ENCODE data around the gene SIN3A.
"Not testable (repeated sequence)": the region's sequence is repeated elsewhere in the genome, so short reads cannot be mapped to it uniquely, and the experiment has no call there.

The SIN3A gene

GRCh38 chr15:75335705-75336355 lies 115.7 kb downstream of the SIN3A start, which contains the start of gene COMMD4:
COMMD4 (plus strand) TSS chr15:75336063; CDS start chr15:75336090, 27 bp downstream.
- in situ Hi-C loops (cut with HindIII; ENCODE audit: low sequenced_read_pairs): no loop called here

GRCh38 chr15:75335313-75335704 lies 116.2 kb downstream of the SIN3A start:
- peak overlapping the region; percentile 76 for H3K4me3 ChIP-seq (ENCODE audit: low read depth, low read length)
- TF ChIP-seq CTCF (IDR thresholded peaks at IDR 0.05; ENCODE audit: low read depth, low read length, missing control alignments): no peak
- in situ Hi-C loops (cut with HindIII; ENCODE audit: low sequenced_read_pairs): no loop called here
- DNase-seq (ENCODE audit: low read depth): no peak

More at GRCh38 chr15:75335705-75336355, 115.7 kb downstream of the SIN3A start, which contains the start of gene COMMD4:
- peak within 1 kb of the TSS; percentile 76 for H3K4me3 ChIP-seq (ENCODE audit: low read depth, low read length)
- DNase-seq (ENCODE audit: low read depth): peak; percentile 90
- no peak for TF ChIP-seq CTCF (IDR thresholded peaks at IDR 0.05; ENCODE audit: low read depth, low read length, missing control alignments)

GRCh38 chr15:75333654-75334419 lies 117.7 kb downstream of the SIN3A start:
- DNase-seq (ENCODE audit: low read depth); H3K4me3 ChIP-seq (ENCODE audit: low read depth, low read length); in situ Hi-C loops (cut with HindIII; ENCODE audit: low sequenced_read_pairs): not testable (repeated sequence)

GRCh38 chr15:75332093-75332492 lies 119.4 kb downstream of the SIN3A start:
- H3K4me3 ChIP-seq (ENCODE audit: low read depth, low read length); DNase-seq (ENCODE audit: low read depth); in situ Hi-C loops (cut with HindIII; ENCODE audit: low sequenced_read_pairs): not testable (repeated sequence)

- TF ChIP-seq CTCF (IDR thresholded peaks at IDR 0.05; ENCODE audit: low read depth, low read length, missing control alignments): no peak
- no peak for DNase-seq (ENCODE audit: low read depth)
- in situ Hi-C loops (cut with HindIII; ENCODE audit: low sequenced_read_pairs): no loop called here
- no peak overlapping the region for H3K4me3 ChIP-seq (ENCODE audit: low read depth, low read length)
These were observed 121.9 kb downstream of the SIN3A start for GRCh38 chr15:75329571-75329970.

- in situ Hi-C loops (cut with HindIII; ENCODE audit: low sequenced_read_pairs): no loop called here
- TF ChIP-seq CTCF (IDR thresholded peaks at IDR 0.05; ENCODE audit: low read depth, low read length, missing control alignments): no peak
- no peak overlapping the region for H3K4me3 ChIP-seq (ENCODE audit: low read depth, low read length)
- no peak for DNase-seq (ENCODE audit: low read depth)
These were observed 122.8 kb downstream of the SIN3A start for GRCh38 chr15:75328493-75329314.

- no peak for DNase-seq (ENCODE audit: low read depth)
- TF ChIP-seq CTCF (IDR thresholded peaks at IDR 0.05; ENCODE audit: low read depth, low read length, missing control alignments): no peak
- in situ Hi-C loops (cut with HindIII; ENCODE audit: low sequenced_read_pairs): no loop called here
- H3K4me3 ChIP-seq (ENCODE audit: low read depth, low read length): no peak overlapping the region
These were observed 124.0 kb downstream of the SIN3A start for GRCh38 chr15:75327491-75327890.
